ENCODE results near the gene PAIP1.
"Not testable (repeated sequence)": the region's sequence is repeated elsewhere in the genome, so short reads cannot be mapped to it uniquely, and the experiment has no call there.

PAIP1 gene

GRCh38 chr5:43556857-43557542 is at the start of gene PAIP1:
TSS of gene PAIP1 (minus strand) at chr5:43557077. CDS start at chr5:43556846, 231 bp downstream.
- Mint-ChIP-seq H3K4me1 (ENCODE audit: low read depth) (peaks cover 7% of the 10 kb centered on the region), H3K27ac (peak within 1 kb of the TSS; percentile 75), H3K36me3 (ENCODE audit: low read depth) (peaks cover 5% of the 10 kb centered on the region), H3K27me3 (no peaks in the 10 kb centered on the region), H3K9me3 (no peaks in the 10 kb centered on the region), H3K4me3 (peak within 1 kb of the TSS; percentile 83)
- intact Hi-C loops (cut with micrococcal nuclease), result loop anchor here (1.0 to 5.0 kb wide), 3 partner anchors 42 to 75 kb away; partner anchors contain the start of genes C5orf34, NNT and TMEM267

GRCh38 chr5:43606351-43606750 is 49.5 kb upstream of the PAIP1 start:
- intact Hi-C loops (cut with micrococcal nuclease), result loop anchor here (10.0 kb wide), 1 partner anchor 292 kb away; the partner anchor contains the start of gene HMGCS1
- H3K9me3 Mint-ChIP-seq, result peaks cover 13% of the 10 kb centered on the region
- H3K4me3 Mint-ChIP-seq, result no peak overlapping the region
- no peak overlapping the region for H3K27ac Mint-ChIP-seq
- peaks cover 69% of the 10 kb centered on the region for H3K36me3 Mint-ChIP-seq (ENCODE audit: low read depth)
- H3K27me3 Mint-ChIP-seq, result no peaks in the 10 kb centered on the region
- peaks cover 43% of the 10 kb centered on the region for H3K4me1 Mint-ChIP-seq (ENCODE audit: low read depth)

GRCh38 chr5:43604699-43605098 is 47.8 kb upstream of the PAIP1 start:
- Mint-ChIP-seq H3K27me3 (no peaks in the 10 kb centered on the region), H3K36me3 (ENCODE audit: low read depth) (peaks cover 55% of the 10 kb centered on the region), H3K9me3 (peaks cover 13% of the 10 kb centered on the region), H3K4me3 (peak overlapping the region; percentile 86), H3K4me1 (ENCODE audit: low read depth) (peaks cover 40% of the 10 kb centered on the region), H3K27ac (no peak overlapping the region)
- intact Hi-C loops (cut with micrococcal nuclease), result loop anchor here (5.0 to 10.0 kb wide), 2 partner anchors 290 to 482 kb away; partner anchors contain the start of genes HMGCS1 and ZNF131

GRCh38 chr5:43603344-43604217 is 46.7 kb upstream of the PAIP1 start:
- H3K9me3 Mint-ChIP-seq, result peaks cover 13% of the 10 kb centered on the region
- peak overlapping the region; percentile 86 for H3K4me3 Mint-ChIP-seq
- peak overlapping the region; percentile 87 for H3K27ac Mint-ChIP-seq
- intact Hi-C loops (cut with micrococcal nuclease), result loop anchor here (1.0 to 10.0 kb wide), 5 partner anchors 47 to 481 kb away; partner anchors contain the start of genes C5orf34, HMGCS1 and ZNF131
- H3K4me1 Mint-ChIP-seq (ENCODE audit: low read depth), result peaks cover 38% of the 10 kb centered on the region
- H3K27me3 Mint-ChIP-seq, result no peaks in the 10 kb centered on the region
- H3K36me3 Mint-ChIP-seq (ENCODE audit: low read depth), result peaks cover 44% of the 10 kb centered on the region

- intact Hi-C loops (cut with micrococcal nuclease), result loop anchor here (1.0 to 10.0 kb wide), 5 partner anchors 46 to 480 kb away; partner anchors contain the start of genes C5orf34, HMGCS1 and ZNF131
- H3K27me3 Mint-ChIP-seq, result no peaks in the 10 kb centered on the region
- peak within 1 kb of the TSS; percentile 86 for H3K4me3 Mint-ChIP-seq
- H3K36me3 Mint-ChIP-seq (ENCODE audit: low read depth), result peaks cover 39% of the 10 kb centered on the region
- H3K9me3 Mint-ChIP-seq, result peaks cover 13% of the 10 kb centered on the region
- H3K4me1 Mint-ChIP-seq (ENCODE audit: low read depth), result peaks cover 38% of the 10 kb centered on the region
- H3K27ac Mint-ChIP-seq, result peak within 1 kb of the TSS; percentile 87
Observed at GRCh38 chr5:43602461-43603343, 45.8 kb upstream of the PAIP1 start, which contains the start of gene NNT. TSS of gene NNT (plus strand) at chr5:43603180. CDS start at chr5:43609196, 6,016 bp downstream.

- H3K27me3 Mint-ChIP-seq, result no peaks in the 10 kb centered on the region
- H3K4me1 Mint-ChIP-seq (ENCODE audit: low read depth), result peaks cover 31% of the 10 kb centered on the region
- intact Hi-C loops (cut with micrococcal nuclease), result loop anchor here (2.0 to 10.0 kb wide), 4 partner anchors 87 to 479 kb away; partner anchors contain the start of genes C5orf34, HMGCS1 and ZNF131
- H3K36me3 Mint-ChIP-seq (ENCODE audit: low read depth), result peaks cover 29% of the 10 kb centered on the region
- no peak overlapping the region for H3K4me3 Mint-ChIP-seq
- peak overlapping the region; percentile 87 for H3K27ac Mint-ChIP-seq
- peaks cover 10% of the 10 kb centered on the region for H3K9me3 Mint-ChIP-seq
Observed at GRCh38 chr5:43601454-43602260, 44.8 kb upstream of the PAIP1 start.

- H3K4me3 Mint-ChIP-seq, result not testable (repeated sequence)
Observed at GRCh38 chr5:43598927-43599326, 42.0 kb upstream of the PAIP1 start.

GRCh38 chr5:43592363-43592762 is 35.5 kb upstream of the PAIP1 start:
- Mint-ChIP-seq H3K4me3 (no peak overlapping the region), H3K36me3 (ENCODE audit: low read depth) (peaks cover 9% of the 10 kb centered on the region), H3K27me3 (no peaks in the 10 kb centered on the region), H3K4me1 (ENCODE audit: low read depth) (peaks cover 24% of the 10 kb centered on the region), H3K27ac (peak overlapping the region; percentile 2), H3K9me3 (no peaks in the 10 kb centered on the region)
- intact Hi-C loops (cut with micrococcal nuclease), result no loop called here

More at GRCh38 chr5:43598927-43599326, 42.0 kb upstream of the PAIP1 start:
- intact Hi-C loops (cut with micrococcal nuclease); H3K27ac Mint-ChIP-seq; H3K9me3 Mint-ChIP-seq; H3K27me3 Mint-ChIP-seq: not testable (repeated sequence)
- peaks cover 18% of the 10 kb centered on the region for H3K36me3 Mint-ChIP-seq (ENCODE audit: low read depth)
- peaks cover 17% of the 10 kb centered on the region for H3K4me1 Mint-ChIP-seq (ENCODE audit: low read depth)

GRCh38 chr5:43590700-43591099 is 33.8 kb upstream of the PAIP1 start:
- Mint-ChIP-seq H3K4me1 (ENCODE audit: low read depth) (peaks cover 24% of the 10 kb centered on the region), H3K27ac (no peak overlapping the region), H3K27me3 (no peaks in the 10 kb centered on the region), H3K36me3 (ENCODE audit: low read depth) (peaks cover 9% of the 10 kb centered on the region), H3K9me3 (no peaks in the 10 kb centered on the region), H3K4me3 (no peak overlapping the region)
- intact Hi-C loops (cut with micrococcal nuclease), result no loop called here

- Mint-ChIP-seq H3K4me3 (no peak overlapping the region), H3K36me3 (ENCODE audit: low read depth) (peaks cover 9% of the 10 kb centered on the region), H3K9me3 (no peaks in the 10 kb centered on the region), H3K27ac (no peak overlapping the region), H3K4me1 (ENCODE audit: low read depth) (peaks cover 24% of the 10 kb centered on the region), H3K27me3 (no peaks in the 10 kb centered on the region)
- intact Hi-C loops (cut with micrococcal nuclease), result no loop called here
Observed at GRCh38 chr5:43589310-43589709, 32.4 kb upstream of the PAIP1 start.

- Mint-ChIP-seq H3K4me3 (no peak overlapping the region), H3K4me1 (ENCODE audit: low read depth) (peaks cover 24% of the 10 kb centered on the region), H3K36me3 (ENCODE audit: low read depth) (peaks cover 9% of the 10 kb centered on the region), H3K9me3 (no peaks in the 10 kb centered on the region), H3K27me3 (no peaks in the 10 kb centered on the region), H3K27ac (no peak overlapping the region)
- intact Hi-C loops (cut with micrococcal nuclease), result no loop called here
Observed at GRCh38 chr5:43588842-43589241, 32.0 kb upstream of the PAIP1 start.

- intact Hi-C loops (cut with micrococcal nuclease), result no loop called here
- Mint-ChIP-seq H3K27ac (no peak overlapping the region), H3K9me3 (no peaks in the 10 kb centered on the region), H3K27me3 (no peaks in the 10 kb centered on the region), H3K4me3 (no peak overlapping the region), H3K36me3 (ENCODE audit: low read depth) (peaks cover 7% of the 10 kb centered on the region), H3K4me1 (ENCODE audit: low read depth) (no peaks in the 10 kb centered on the region)
Observed at GRCh38 chr5:43584166-43584699, 27.4 kb upstream of the PAIP1 start.

Measured in dendritic cell treated with granulocyte-macrophage colony-stimulating factor and Interleukin-4, amounts not matched to agents 40 ng/mL and 50 ng/mL, for 4 days (primary cell).